Activated CD4-positive, alpha-beta T cell treated with anti-CD3 and anti-CD28 coated beads, Interleukin-2, amount 50 U/mL, for 24 hours (primary cell): ENCODE results near the gene MYLK.

Experiments
- DNase-seq, 2 donors: peaks; one replicate each; pipeline ENCODE4 v3.0.0-alpha.2; 2020; ENCODE audit warnings: low read depth in 1 of 2, low spot score in 1 of 2

MYLK gene

GRCh38 chr3:123564056-123564455 is 320.1 kb downstream of the MYLK start:
- DNase-seq: no peak

- DNase-seq: no peak
These were observed 321.6 kb downstream of the MYLK start for GRCh38 chr3:123562547-123562946.

GRCh38 chr3:123561188-123561587 is 322.9 kb downstream of the MYLK start:
- DNase-seq: no peak
